ENCODE measurements around the gene GRHL3. TPM values are rescaled to one million over a fixed set of nuclear protein-coding genes. Genes with fewer than 3 reads are reported as not detected.
"Not testable (repeated sequence)": the region's sequence is repeated elsewhere in the genome, so short reads cannot be mapped to it uniquely, and the experiment has no call there.

GRHL3 gene
- 0.54 TPM for polyA plus RNA-seq (2013, experiment 1 of 2)
- 0.50 TPM for polyA plus RNA-seq (2013, experiment 2 of 2)

DNA sequence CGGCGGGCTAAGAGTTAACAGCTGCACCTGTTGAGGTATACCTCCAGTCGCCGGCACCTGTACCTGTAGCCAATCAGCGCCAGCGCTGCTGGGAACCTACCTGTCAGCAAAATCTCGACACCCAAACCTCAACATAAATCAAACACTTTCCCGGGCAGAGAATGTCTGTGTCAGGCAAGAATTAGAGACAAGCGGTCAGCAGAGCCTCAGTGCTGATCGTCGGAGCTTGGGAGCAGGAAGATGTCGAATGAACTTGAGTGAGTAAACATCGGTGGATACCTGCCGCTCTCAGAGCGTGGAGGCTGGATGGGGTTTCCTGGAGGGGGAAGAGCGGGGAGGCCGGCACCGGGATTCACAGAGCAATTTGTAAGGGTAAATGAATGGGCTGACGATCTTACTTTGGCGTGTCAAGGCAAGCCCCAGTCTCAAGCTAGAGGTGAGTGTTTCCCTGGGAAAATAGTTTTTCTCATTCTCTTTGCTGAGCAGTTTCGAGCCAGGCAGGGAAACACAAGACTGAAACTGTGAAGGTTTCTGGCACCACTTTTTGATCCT lies at the start of gene GRHL3:
TSS of gene GRHL3 (plus strand) at position 46 of the 552 bp plus-strand sequence. CDS start at position 241, 195 bp downstream.
- DNase-seq (ENCODE audit: low spot score): no peak
- no peak within 1 kb of the TSS for H4K8ac ChIP-seq (ENCODE audit: low read depth, low read length)
- no peak within 1 kb of the TSS for H3K27ac ChIP-seq (replicated peaks; ENCODE audit: low read length)
- no peak within 1 kb of the TSS for H2BK15ac ChIP-seq (ENCODE audit: low read length)
- H3K4me3 ChIP-seq (ENCODE audit: low read length in 2 of 2): peak within 1 kb of the TSS in 1 of 2 donors; percentile 66
- no peak within 1 kb of the TSS for H3K18ac ChIP-seq (ENCODE audit: low read length)
- peaks cover 2 to 79% (median 42%) of the 10 kb centered on the region in 3 experiments for H3K27me3 ChIP-seq (ENCODE audit: control insufficient read depth in 3 of 3, insufficient read depth in 3 of 3, low read depth in 1 of 3, low read length in 3 of 3)
- H3K4me1 ChIP-seq (ENCODE audit: control insufficient read depth in 2 of 2, insufficient read depth in 1 of 2, low read depth in 1 of 2, low read length in 2 of 2): peaks cover 0 to 8% of the 10 kb centered on the region in 2 donors
- H3K36me3 ChIP-seq (replicated peaks in 1 of 2; ENCODE audit: control insufficient read depth in 2 of 2, insufficient read depth in 2 of 2, low read length in 2 of 2): no peaks in the 10 kb centered on the region
- peak within 1 kb of the TSS; percentile 28 for H2AFZ ChIP-seq (ENCODE audit: low read length)
- no peak within 1 kb of the TSS for H3K23ac ChIP-seq (ENCODE audit: low read depth, low read length, poor library complexity)
- no peak within 1 kb of the TSS for H3K14ac ChIP-seq (ENCODE audit: low read length)
- no peak within 1 kb of the TSS for H2BK5ac ChIP-seq (ENCODE audit: low read length)
- no peaks in the 10 kb centered on the region for H3K9me3 ChIP-seq (replicated peaks in 1 of 2; ENCODE audit: control insufficient read depth in 2 of 2, insufficient read depth in 1 of 2, low read depth in 1 of 2, low read length in 2 of 2)
- no peak within 1 kb of the TSS for H3K9ac ChIP-seq (ENCODE audit: low read depth, low read length, poor library complexity)
- no CpG with 5 or more reads among the region's 21 CpGs for WGBS, 2 donors (ENCODE audit: extremely low coverage in 2 of 2, insufficient read length in 2 of 2, insufficient replicate concordance in 1 of 2)
- H4K91ac ChIP-seq (ENCODE audit: low read depth, low read length, poor library complexity): no peak within 1 kb of the TSS
- peak within 1 kb of the TSS; percentile 61 for H3K4me2 ChIP-seq (ENCODE audit: insufficient read depth, low read length, poor library complexity, severe bottlenecking)
- H3K4ac ChIP-seq (ENCODE audit: low read length): no peak within 1 kb of the TSS
- H2BK120ac ChIP-seq (ENCODE audit: low read depth, low read length): no peak within 1 kb of the TSS
- no peak within 1 kb of the TSS for H2BK12ac ChIP-seq (ENCODE audit: low read length)
- H2AK5ac ChIP-seq (ENCODE audit: low read depth, low read length): no peak within 1 kb of the TSS
- no peaks in the 10 kb centered on the region for H3K79me1 ChIP-seq (ENCODE audit: low read depth, low read length)

- H3K4me3 ChIP-seq (ENCODE audit: low read length in 2 of 2); H3K4ac ChIP-seq (ENCODE audit: low read length); H2AK5ac ChIP-seq (ENCODE audit: low read depth, low read length); H3K27ac ChIP-seq (replicated peaks; ENCODE audit: low read length); H2AFZ ChIP-seq (ENCODE audit: low read length); H3K14ac ChIP-seq (ENCODE audit: low read length); H3K36me3 ChIP-seq (replicated peaks in 1 of 2; ENCODE audit: control insufficient read depth in 2 of 2, insufficient read depth in 2 of 2, low read length in 2 of 2); H3K18ac ChIP-seq (ENCODE audit: low read length); H2BK12ac ChIP-seq (ENCODE audit: low read length); H3K27me3 ChIP-seq (ENCODE audit: control insufficient read depth in 3 of 3, insufficient read depth in 3 of 3, low read depth in 1 of 3, low read length in 3 of 3); H3K79me1 ChIP-seq (ENCODE audit: low read depth, low read length); H2BK120ac ChIP-seq (ENCODE audit: low read depth, low read length); H3K23ac ChIP-seq (ENCODE audit: low read depth, low read length, poor library complexity); H2BK5ac ChIP-seq (ENCODE audit: low read length); DNase-seq (ENCODE audit: low spot score); H2BK15ac ChIP-seq (ENCODE audit: low read length); H3K9me3 ChIP-seq (replicated peaks in 1 of 2; ENCODE audit: control insufficient read depth in 2 of 2, insufficient read depth in 1 of 2, low read depth in 1 of 2, low read length in 2 of 2); H4K8ac ChIP-seq (ENCODE audit: low read depth, low read length); H3K4me2 ChIP-seq (ENCODE audit: insufficient read depth, low read length, poor library complexity, severe bottlenecking); H4K91ac ChIP-seq (ENCODE audit: low read depth, low read length, poor library complexity); H3K9ac ChIP-seq (ENCODE audit: low read depth, low read length, poor library complexity); H3K4me1 ChIP-seq (ENCODE audit: control insufficient read depth in 2 of 2, insufficient read depth in 1 of 2, low read depth in 1 of 2, low read length in 2 of 2): not testable (repeated sequence)
- WGBS, 2 donors (ENCODE audit: extremely low coverage in 2 of 2, insufficient read length in 2 of 2, insufficient replicate concordance in 1 of 2): no CpG with 5 or more reads among the region's 20 CpGs
Measured at GRCh38 chr1:24274203-24275103, 44.7 kb upstream of the GRHL3 start.

- H3K27ac ChIP-seq (replicated peaks; ENCODE audit: low read length): no peak overlapping the region
- WGBS, 2 donors (ENCODE audit: extremely low coverage in 2 of 2, insufficient read length in 2 of 2, insufficient replicate concordance in 1 of 2): no CpG with 5 or more reads among the region's 2 CpGs
- H3K18ac ChIP-seq (ENCODE audit: low read length): no peak overlapping the region
- H2BK120ac ChIP-seq (ENCODE audit: low read depth, low read length): no peak overlapping the region
- H3K9ac ChIP-seq (ENCODE audit: low read depth, low read length, poor library complexity): no peak overlapping the region
- H2BK15ac ChIP-seq (ENCODE audit: low read length): no peak overlapping the region
- H3K4me1 ChIP-seq (ENCODE audit: control insufficient read depth in 2 of 2, insufficient read depth in 1 of 2, low read depth in 1 of 2, low read length in 2 of 2): no peaks in the 10 kb centered on the region
- no peak overlapping the region for H2AK5ac ChIP-seq (ENCODE audit: low read depth, low read length)
- no peak overlapping the region for H4K8ac ChIP-seq (ENCODE audit: low read depth, low read length)
- H3K4me3 ChIP-seq (ENCODE audit: low read length in 2 of 2): no peak overlapping the region
- H3K36me3 ChIP-seq (replicated peaks in 1 of 2; ENCODE audit: control insufficient read depth in 2 of 2, insufficient read depth in 2 of 2, low read length in 2 of 2): no peaks in the 10 kb centered on the region
- H3K79me1 ChIP-seq (ENCODE audit: low read depth, low read length): no peaks in the 10 kb centered on the region
- no peak overlapping the region for H2BK5ac ChIP-seq (ENCODE audit: low read length)
- no peak overlapping the region for H3K23ac ChIP-seq (ENCODE audit: low read depth, low read length, poor library complexity)
- no peak overlapping the region for H2AFZ ChIP-seq (ENCODE audit: low read length)
- no peak overlapping the region for H3K14ac ChIP-seq (ENCODE audit: low read length)
- H3K27me3 ChIP-seq (ENCODE audit: control insufficient read depth in 3 of 3, insufficient read depth in 3 of 3, low read depth in 1 of 3, low read length in 3 of 3): no peaks in the 10 kb centered on the region
- no peak for DNase-seq (ENCODE audit: low spot score)
- no peak overlapping the region for H4K91ac ChIP-seq (ENCODE audit: low read depth, low read length, poor library complexity)
- H2BK12ac ChIP-seq (ENCODE audit: low read length): no peak overlapping the region
- no peaks in the 10 kb centered on the region for H3K9me3 ChIP-seq (replicated peaks in 1 of 2; ENCODE audit: control insufficient read depth in 2 of 2, insufficient read depth in 1 of 2, low read depth in 1 of 2, low read length in 2 of 2)
- H3K4me2 ChIP-seq (ENCODE audit: insufficient read depth, low read length, poor library complexity, severe bottlenecking): no peak overlapping the region
- no peak overlapping the region for H3K4ac ChIP-seq (ENCODE audit: low read length)
Measured at GRCh38 chr1:24275104-24275410, 44.1 kb upstream of the GRHL3 start.

DNA sequence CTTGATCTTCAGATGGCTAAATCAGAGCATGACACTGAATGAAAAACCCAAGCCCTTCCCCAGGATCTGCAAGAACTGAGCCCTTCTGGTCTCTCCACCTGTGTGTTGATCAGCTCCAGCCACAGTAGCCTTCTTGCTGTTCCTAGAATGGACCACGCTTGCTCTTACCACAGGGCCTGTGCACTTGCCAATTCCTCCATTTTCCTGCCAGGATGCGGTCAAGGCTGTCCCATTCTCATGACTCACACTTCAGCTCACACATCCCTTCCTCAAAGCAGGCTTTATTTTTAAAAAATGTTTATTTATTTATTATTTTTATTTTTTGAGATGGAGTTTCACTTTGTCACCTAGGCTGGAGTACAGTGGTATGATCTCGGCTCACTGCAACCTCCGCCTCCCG lies 43.6 kb upstream of the GRHL3 start:
- no peak overlapping the region for H2AK5ac ChIP-seq (ENCODE audit: low read depth, low read length)
- H3K4me3 ChIP-seq (ENCODE audit: low read length in 2 of 2): no peak overlapping the region
- no peak for DNase-seq (ENCODE audit: low spot score)
- no peaks in the 10 kb centered on the region for H3K36me3 ChIP-seq (replicated peaks in 1 of 2; ENCODE audit: control insufficient read depth in 2 of 2, insufficient read depth in 2 of 2, low read length in 2 of 2)
- H2BK15ac ChIP-seq (ENCODE audit: low read length): no peak overlapping the region
- no peak overlapping the region for H3K4me2 ChIP-seq (ENCODE audit: insufficient read depth, low read length, poor library complexity, severe bottlenecking)
- no peaks in the 10 kb centered on the region for H3K79me1 ChIP-seq (ENCODE audit: low read depth, low read length)
- H4K8ac ChIP-seq (ENCODE audit: low read depth, low read length): no peak overlapping the region
- WGBS, 2 donors (ENCODE audit: extremely low coverage in 2 of 2, insufficient read length in 2 of 2, insufficient replicate concordance in 1 of 2): no CpG with 5 or more reads among the region's 5 CpGs
- H3K9me3 ChIP-seq (replicated peaks in 1 of 2; ENCODE audit: control insufficient read depth in 2 of 2, insufficient read depth in 1 of 2, low read depth in 1 of 2, low read length in 2 of 2): no peaks in the 10 kb centered on the region
- H3K4me1 ChIP-seq (ENCODE audit: control insufficient read depth in 2 of 2, insufficient read depth in 1 of 2, low read depth in 1 of 2, low read length in 2 of 2): no peaks in the 10 kb centered on the region
- no peak overlapping the region for H4K91ac ChIP-seq (ENCODE audit: low read depth, low read length, poor library complexity)
- H3K4ac ChIP-seq (ENCODE audit: low read length): no peak overlapping the region
- H3K18ac ChIP-seq (ENCODE audit: low read length): no peak overlapping the region
- H2AFZ ChIP-seq (ENCODE audit: low read length): no peak overlapping the region
- no peak overlapping the region for H2BK5ac ChIP-seq (ENCODE audit: low read length)
- no peaks in the 10 kb centered on the region for H3K27me3 ChIP-seq (ENCODE audit: control insufficient read depth in 3 of 3, insufficient read depth in 3 of 3, low read depth in 1 of 3, low read length in 3 of 3)
- H2BK120ac ChIP-seq (ENCODE audit: low read depth, low read length): no peak overlapping the region
- no peak overlapping the region for H3K14ac ChIP-seq (ENCODE audit: low read length)
- H3K23ac ChIP-seq (ENCODE audit: low read depth, low read length, poor library complexity): no peak overlapping the region
- no peak overlapping the region for H3K27ac ChIP-seq (replicated peaks; ENCODE audit: low read length)
- H2BK12ac ChIP-seq (ENCODE audit: low read length): no peak overlapping the region
- no peak overlapping the region for H3K9ac ChIP-seq (ENCODE audit: low read depth, low read length, poor library complexity)

All from neuronal stem cell (in vitro differentiated cells).